ENCODE data around the gene MARCHF3.

DNA sequence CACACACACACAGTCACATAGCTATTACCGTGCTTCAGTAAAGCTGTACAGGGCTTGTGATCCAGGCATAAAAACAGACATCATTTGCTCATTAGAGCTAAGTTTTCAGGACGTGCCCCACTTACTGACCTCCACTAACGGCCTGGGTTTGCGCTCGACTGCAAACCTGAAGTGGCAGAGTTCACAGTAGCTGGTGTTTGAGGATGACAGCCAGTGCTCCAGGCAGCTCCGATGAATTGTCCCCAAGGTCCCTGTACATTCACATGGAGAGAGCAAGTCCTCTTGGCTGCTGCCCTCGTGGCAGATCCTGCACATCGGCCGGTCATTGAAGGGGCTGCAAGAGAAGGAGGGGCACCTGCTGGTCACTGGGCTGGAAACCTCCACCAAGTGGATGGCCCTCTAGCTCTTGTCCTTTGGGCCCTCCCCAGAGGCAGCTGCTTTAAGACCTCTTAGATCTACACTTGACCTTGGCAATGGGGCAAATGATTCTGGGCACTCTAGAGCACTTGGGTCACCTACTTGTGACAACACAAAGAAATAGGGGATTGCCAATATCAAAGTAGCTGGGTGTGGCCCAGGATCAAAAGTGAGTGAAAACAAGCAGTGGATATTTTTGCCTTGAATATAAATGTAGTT is 115.4 kb downstream of the MARCHF3 start:
- no peak for TF ChIP-seq SUZ12 (IDR thresholded peaks at IDR 0.05; ENCODE audit: unreplicated experiment)
- TF ChIP-seq SRF (IDR thresholded peaks at IDR 0.05; ENCODE audit: low read depth in 2 of 2, low read length in 2 of 2): no peak
- TF ChIP-seq, protein P1, sequence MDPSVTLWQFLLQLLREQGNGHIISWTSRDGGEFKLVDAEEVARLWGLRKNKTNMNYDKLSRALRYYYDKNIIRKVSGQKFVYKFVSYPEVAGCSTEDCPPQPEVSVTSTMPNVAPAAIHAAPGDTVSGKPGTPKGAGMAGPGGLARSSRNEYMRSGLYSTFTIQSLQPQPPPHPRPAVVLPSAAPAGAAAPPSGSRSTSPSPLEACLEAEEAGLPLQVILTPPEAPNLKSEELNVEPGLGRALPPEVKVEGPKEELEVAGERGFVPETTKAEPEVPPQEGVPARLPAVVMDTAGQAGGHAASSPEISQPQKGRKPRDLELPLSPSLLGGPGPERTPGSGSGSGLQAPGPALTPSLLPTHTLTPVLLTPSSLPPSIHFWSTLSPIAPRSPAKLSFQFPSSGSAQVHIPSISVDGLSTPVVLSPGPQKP (IDR thresholded peaks at IDR 0.05; ENCODE audit: low read depth, low read length): no peak
- TF ChIP-seq, protein P2, sequence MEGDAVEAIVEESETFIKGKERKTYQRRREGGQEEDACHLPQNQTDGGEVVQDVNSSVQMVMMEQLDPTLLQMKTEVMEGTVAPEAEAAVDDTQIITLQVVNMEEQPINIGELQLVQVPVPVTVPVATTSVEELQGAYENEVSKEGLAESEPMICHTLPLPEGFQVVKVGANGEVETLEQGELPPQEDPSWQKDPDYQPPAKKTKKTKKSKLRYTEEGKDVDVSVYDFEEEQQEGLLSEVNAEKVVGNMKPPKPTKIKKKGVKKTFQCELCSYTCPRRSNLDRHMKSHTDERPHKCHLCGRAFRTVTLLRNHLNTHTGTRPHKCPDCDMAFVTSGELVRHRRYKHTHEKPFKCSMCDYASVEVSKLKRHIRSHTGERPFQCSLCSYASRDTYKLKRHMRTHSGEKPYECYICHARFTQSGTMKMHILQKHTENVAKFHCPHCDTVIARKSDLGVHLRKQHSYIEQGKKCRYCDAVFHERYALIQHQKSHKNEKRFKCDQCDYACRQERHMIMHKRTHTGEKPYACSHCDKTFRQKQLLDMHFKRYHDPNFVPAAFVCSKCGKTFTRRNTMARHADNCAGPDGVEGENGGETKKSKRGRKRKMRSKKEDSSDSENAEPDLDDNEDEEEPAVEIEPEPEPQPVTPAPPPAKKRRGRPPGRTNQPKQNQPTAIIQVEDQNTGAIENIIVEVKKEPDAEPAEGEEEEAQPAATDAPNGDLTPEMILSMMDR (IDR thresholded peaks at IDR 0.05 in 2 of 3, conservative IDR thresholded peaks at IDR 0.05 in 1 of 3; ENCODE audit: control insufficient read depth in 2 of 3, extremely low read depth in 1 of 3, insufficient read depth in 1 of 3, low read depth in 3 of 3, low read length in 3 of 3): no peak
- TF ChIP-seq, protein P3, sequence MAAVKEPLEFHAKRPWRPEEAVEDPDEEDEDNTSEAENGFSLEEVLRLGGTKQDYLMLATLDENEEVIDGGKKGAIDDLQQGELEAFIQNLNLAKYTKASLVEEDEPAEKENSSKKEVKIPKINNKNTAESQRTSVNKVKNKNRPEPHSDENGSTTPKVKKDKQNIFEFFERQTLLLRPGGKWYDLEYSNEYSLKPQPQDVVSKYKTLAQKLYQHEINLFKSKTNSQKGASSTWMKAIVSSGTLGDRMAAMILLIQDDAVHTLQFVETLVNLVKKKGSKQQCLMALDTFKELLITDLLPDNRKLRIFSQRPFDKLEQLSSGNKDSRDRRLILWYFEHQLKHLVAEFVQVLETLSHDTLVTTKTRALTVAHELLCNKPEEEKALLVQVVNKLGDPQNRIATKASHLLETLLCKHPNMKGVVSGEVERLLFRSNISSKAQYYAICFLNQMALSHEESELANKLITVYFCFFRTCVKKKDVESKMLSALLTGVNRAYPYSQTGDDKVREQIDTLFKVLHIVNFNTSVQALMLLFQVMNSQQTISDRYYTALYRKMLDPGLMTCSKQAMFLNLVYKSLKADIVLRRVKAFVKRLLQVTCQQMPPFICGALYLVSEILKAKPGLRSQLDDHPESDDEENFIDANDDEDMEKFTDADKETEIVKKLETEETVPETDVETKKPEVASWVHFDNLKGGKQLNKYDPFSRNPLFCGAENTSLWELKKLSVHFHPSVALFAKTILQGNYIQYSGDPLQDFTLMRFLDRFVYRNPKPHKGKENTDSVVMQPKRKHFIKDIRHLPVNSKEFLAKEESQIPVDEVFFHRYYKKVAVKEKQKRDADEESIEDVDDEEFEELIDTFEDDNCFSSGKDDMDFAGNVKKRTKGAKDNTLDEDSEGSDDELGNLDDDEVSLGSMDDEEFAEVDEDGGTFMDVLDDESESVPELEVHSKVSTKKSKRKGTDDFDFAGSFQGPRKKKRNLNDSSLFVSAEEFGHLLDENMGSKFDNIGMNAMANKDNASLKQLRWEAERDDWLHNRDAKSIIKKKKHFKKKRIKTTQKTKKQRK (IDR thresholded peaks at IDR 0.05; ENCODE audit: low read depth, low read length): no peak

Data from GM12878 (cell line).